HT1080 (cell line): ENCODE data around the gene NUP107. TPM values are rescaled to one million over a fixed set of nuclear protein-coding genes. Genes with fewer than 3 reads are reported as not detected.
"Not testable (repeated sequence)": the region's sequence is repeated elsewhere in the genome, so short reads cannot be mapped to it uniquely, and the experiment has no call there.

Experiments used
- DNase-seq: peaks from one replicate; pipeline ENCODE4 v3.0.0-alpha.2; 2015; ENCODE audit warnings: low read depth
- polyA plus RNA-seq, 2 experiments: library from polyadenylated mRNA; depleted of rRNA; stranded (reverse); fragments of >200 nt; gene quantifications; 2 replicates each; pipeline ENCODE4 v1.2.3, GENCODE V29; 2015
- total RNA-seq: library from RNA; depleted of rRNA; stranded (reverse); fragments of >200 nt; shearing (Covaris generic); gene quantifications from 2 replicates; pipeline ENCODE4 v1.2.3, GENCODE V29; 2014; rRNA removed

NUP107 gene
- total RNA-seq: 106 and 111 TPM in 2 replicates
- 39.2 and 44.2 TPM in 2 replicates for polyA plus RNA-seq (2015; cell fraction: cytosol; rRNA removed)
- 133 and 145 TPM in 2 replicates for polyA plus RNA-seq (2015; cell fraction: nucleus; rRNA removed)

- DNase-seq: peak; percentile 99
Observed at GRCh38 chr12:68686595-68687521, at the start of gene NUP107. NUP107 (plus strand) TSS chr12:68686978; CDS start chr12:68687066, 88 bp downstream.

- not testable (repeated sequence) for DNase-seq
Observed at GRCh38 chr12:68637439-68637838, 49.3 kb upstream of the NUP107 start.

- DNase-seq: no peak
Observed at GRCh38 chr12:68638171-68638570, 48.6 kb upstream of the NUP107 start.

GRCh38 chr12:68638721-68639395 is 47.9 kb upstream of the NUP107 start:
- DNase-seq: no peak

- DNase-seq: no peak
Observed at GRCh38 chr12:68639396-68639767, 47.4 kb upstream of the NUP107 start.

- no peak for DNase-seq
Observed at GRCh38 chr12:68641138-68641537, 45.6 kb upstream of the NUP107 start.

- no peak for DNase-seq
Observed at GRCh38 chr12:68646484-68646883, 40.3 kb upstream of the NUP107 start.

- DNase-seq: no peak
Observed at GRCh38 chr12:68647507-68647906, 39.3 kb upstream of the NUP107 start.

- no peak for DNase-seq
Observed at GRCh38 chr12:68648179-68648578, 38.6 kb upstream of the NUP107 start.

- DNase-seq: no peak
Observed at GRCh38 chr12:68665016-68665569, 21.7 kb upstream of the NUP107 start.

- DNase-seq: no peak
Observed at GRCh38 chr12:68667291-68667690, 19.5 kb upstream of the NUP107 start.

- DNase-seq: no peak
Observed at GRCh38 chr12:68667896-68668295, 18.9 kb upstream of the NUP107 start.

- no peak for DNase-seq
Observed at GRCh38 chr12:68671179-68671578, 15.6 kb upstream of the NUP107 start.

GRCh38 chr12:68673788-68674187 is 13.0 kb upstream of the NUP107 start:
- no peak for DNase-seq

- DNase-seq: no peak
Observed at GRCh38 chr12:68674376-68674775, 12.4 kb upstream of the NUP107 start.

- DNase-seq: no peak
Observed at GRCh38 chr12:68675101-68675842, 11.5 kb upstream of the NUP107 start.

GRCh38 chr12:68676854-68677253 is 9.9 kb upstream of the NUP107 start:
- DNase-seq: not testable (repeated sequence)

- no peak for DNase-seq
Observed at GRCh38 chr12:68686262-68686594, 550 bp upstream of the NUP107 start.

GRCh38 chr12:68695454-68695853 is 8.7 kb downstream of the NUP107 start:
- no peak for DNase-seq

- DNase-seq: no peak
Observed at GRCh38 chr12:68699486-68699885, 12.7 kb downstream of the NUP107 start.

- no peak for DNase-seq
Observed at GRCh38 chr12:68727776-68728175, 41.0 kb downstream of the NUP107 start.
